HL-60 (cell line): ENCODE data around the gene SVOP.

Experiments
- DNase-seq, 2 experiments: peaks; one replicate each; pipeline ENCODE4 v3.0.0-alpha.2; 2010 to 2020; ENCODE audit warnings: low read depth in 1 of 2, low spot score in 1 of 2
- H3K27ac ChIP-seq: fragments of 250-450 bp; sonication (Bioruptor Pico); replicated peaks from 2 replicates; pipeline ENCODE4 v1.5.1; 2020; ENCODE audit warnings: mild to moderate bottlenecking, moderate library complexity
- H3K27me3 ChIP-seq: fragments of 250-450 bp; sonication (Bioruptor Pico); 2 replicates; pipeline ENCODE4 v1.5.1; 2021; ENCODE audit warnings: mild to moderate bottlenecking, moderate library complexity; ENCODE audit not compliant: insufficient read depth, poor library complexity, severe bottlenecking
- H3K4me3 ChIP-seq: replicated peaks from 2 replicates; pipeline ENCODE4 v1.5.1; 2011; ENCODE audit warnings: mild to moderate bottlenecking, control low read depth, low read length; ENCODE audit not compliant: insufficient read depth
- GABPA ChIP-seq: IDR thresholded peaks from 2 replicates; pipeline ENCODE4 v1.6.1; 2012; ENCODE audit warnings: low read depth
- POLR2AphosphoS5 ChIP-seq: IDR thresholded peaks from 2 replicates; pipeline ENCODE4 v1.6.1; 2012; ENCODE audit warnings: low read depth
- SPI1 ChIP-seq: IDR thresholded peaks from 2 replicates; pipeline ENCODE4 v1.6.1; 2012; ENCODE audit warnings: low read depth, mild to moderate bottlenecking, borderline replicate concordance
- TF ChIP-seq, protein P1 (sequence below): IDR thresholded peaks from one replicate; pipeline ENCODE4 v1.5.1; 2011; ENCODE audit warnings: low read length, control low read depth, inconsistent platforms; ENCODE audit not compliant: insufficient read depth
- TF ChIP-seq, protein P2 (sequence below): IDR thresholded peaks from 2 replicates; pipeline ENCODE4 v1.6.1; 2012; ENCODE audit warnings: low read depth; ENCODE audit not compliant: insufficient replicate concordance

SVOP gene

DNA sequence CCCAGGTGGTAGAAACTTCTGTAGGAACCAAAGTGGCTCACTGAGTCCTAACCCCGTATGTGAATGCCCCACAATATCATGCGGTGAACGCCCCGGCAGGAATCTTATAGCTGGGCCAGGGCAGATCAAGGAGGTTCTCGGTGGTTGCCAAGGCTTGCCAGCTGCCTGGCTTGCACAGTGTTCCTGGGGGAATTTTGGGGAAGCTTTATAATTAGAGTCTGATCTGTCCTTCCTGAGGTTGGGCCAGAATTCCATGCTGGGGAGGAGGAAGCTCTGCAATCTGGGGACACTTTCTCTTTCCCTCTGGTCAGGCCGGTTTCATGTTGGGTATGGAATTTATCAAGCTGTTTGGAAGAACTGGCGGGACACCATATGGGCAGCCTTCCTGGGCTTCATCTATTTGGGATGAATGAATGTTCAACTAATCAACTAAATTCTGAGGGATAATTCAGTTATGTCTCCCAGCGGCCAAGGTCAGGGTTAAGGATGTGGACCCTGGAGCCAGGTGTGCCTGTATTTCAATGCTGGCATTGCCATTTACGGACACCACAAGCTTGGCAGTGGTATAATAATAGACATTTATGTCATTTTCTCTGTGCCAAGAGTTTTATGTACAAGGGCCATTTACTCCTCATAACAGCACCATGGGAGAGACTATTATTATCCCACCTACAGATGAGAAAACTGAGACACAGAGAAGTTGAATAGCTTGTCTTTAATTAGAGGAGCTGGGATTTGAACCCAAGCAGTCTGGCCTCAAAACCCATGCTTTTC lies 54.3 kb downstream of the SVOP start:
- no peak for DNase-seq
- Histone ChIP-seq H3K27me3 (peaks cover 3% of the 10 kb centered on the region), H3K27ac (no peak overlapping the region), H3K4me3 (no peak overlapping the region)
- TF ChIP-seq SPI1, result no peak
- TF ChIP-seq GABPA, result no peak
- TF ChIP-seq, protein P1, sequence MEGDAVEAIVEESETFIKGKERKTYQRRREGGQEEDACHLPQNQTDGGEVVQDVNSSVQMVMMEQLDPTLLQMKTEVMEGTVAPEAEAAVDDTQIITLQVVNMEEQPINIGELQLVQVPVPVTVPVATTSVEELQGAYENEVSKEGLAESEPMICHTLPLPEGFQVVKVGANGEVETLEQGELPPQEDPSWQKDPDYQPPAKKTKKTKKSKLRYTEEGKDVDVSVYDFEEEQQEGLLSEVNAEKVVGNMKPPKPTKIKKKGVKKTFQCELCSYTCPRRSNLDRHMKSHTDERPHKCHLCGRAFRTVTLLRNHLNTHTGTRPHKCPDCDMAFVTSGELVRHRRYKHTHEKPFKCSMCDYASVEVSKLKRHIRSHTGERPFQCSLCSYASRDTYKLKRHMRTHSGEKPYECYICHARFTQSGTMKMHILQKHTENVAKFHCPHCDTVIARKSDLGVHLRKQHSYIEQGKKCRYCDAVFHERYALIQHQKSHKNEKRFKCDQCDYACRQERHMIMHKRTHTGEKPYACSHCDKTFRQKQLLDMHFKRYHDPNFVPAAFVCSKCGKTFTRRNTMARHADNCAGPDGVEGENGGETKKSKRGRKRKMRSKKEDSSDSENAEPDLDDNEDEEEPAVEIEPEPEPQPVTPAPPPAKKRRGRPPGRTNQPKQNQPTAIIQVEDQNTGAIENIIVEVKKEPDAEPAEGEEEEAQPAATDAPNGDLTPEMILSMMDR, result no peak
- no peak for TF ChIP-seq POLR2AphosphoS5
- TF ChIP-seq, protein P2, sequence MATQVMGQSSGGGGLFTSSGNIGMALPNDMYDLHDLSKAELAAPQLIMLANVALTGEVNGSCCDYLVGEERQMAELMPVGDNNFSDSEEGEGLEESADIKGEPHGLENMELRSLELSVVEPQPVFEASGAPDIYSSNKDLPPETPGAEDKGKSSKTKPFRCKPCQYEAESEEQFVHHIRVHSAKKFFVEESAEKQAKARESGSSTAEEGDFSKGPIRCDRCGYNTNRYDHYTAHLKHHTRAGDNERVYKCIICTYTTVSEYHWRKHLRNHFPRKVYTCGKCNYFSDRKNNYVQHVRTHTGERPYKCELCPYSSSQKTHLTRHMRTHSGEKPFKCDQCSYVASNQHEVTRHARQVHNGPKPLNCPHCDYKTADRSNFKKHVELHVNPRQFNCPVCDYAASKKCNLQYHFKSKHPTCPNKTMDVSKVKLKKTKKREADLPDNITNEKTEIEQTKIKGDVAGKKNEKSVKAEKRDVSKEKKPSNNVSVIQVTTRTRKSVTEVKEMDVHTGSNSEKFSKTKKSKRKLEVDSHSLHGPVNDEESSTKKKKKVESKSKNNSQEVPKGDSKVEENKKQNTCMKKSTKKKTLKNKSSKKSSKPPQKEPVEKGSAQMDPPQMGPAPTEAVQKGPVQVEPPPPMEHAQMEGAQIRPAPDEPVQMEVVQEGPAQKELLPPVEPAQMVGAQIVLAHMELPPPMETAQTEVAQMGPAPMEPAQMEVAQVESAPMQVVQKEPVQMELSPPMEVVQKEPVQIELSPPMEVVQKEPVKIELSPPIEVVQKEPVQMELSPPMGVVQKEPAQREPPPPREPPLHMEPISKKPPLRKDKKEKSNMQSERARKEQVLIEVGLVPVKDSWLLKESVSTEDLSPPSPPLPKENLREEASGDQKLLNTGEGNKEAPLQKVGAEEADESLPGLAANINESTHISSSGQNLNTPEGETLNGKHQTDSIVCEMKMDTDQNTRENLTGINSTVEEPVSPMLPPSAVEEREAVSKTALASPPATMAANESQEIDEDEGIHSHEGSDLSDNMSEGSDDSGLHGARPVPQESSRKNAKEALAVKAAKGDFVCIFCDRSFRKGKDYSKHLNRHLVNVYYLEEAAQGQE, result no peak

DNA sequence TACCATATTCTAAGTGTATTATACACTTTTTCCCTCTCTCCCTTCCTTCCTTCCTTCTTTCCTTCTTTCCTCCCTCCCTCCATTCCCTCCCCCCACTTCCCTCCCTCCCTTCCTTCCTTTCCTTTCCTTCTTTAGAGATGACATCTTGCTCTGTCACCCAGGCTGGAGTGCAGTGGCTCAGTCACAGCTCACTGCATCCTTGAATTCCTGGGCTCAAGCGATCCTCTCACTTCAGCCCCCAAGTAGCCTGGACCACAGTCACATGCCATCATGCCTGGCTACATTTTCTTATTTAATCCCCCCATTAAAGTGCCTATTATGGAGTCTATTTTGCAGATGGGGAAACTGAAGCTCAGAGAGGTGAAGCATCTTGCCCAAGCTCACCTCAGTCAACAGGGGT lies 55.0 kb downstream of the SVOP start:
- TF ChIP-seq, protein P2, result no peak
- TF ChIP-seq POLR2AphosphoS5 (no peak), GABPA (no peak), SPI1 (no peak)
- TF ChIP-seq, protein P1, result no peak
- Histone ChIP-seq H3K4me3 (no peak overlapping the region), H3K27ac (no peak overlapping the region), H3K27me3 (peaks cover 3% of the 10 kb centered on the region)
- DNase-seq, result no peak

DNA sequence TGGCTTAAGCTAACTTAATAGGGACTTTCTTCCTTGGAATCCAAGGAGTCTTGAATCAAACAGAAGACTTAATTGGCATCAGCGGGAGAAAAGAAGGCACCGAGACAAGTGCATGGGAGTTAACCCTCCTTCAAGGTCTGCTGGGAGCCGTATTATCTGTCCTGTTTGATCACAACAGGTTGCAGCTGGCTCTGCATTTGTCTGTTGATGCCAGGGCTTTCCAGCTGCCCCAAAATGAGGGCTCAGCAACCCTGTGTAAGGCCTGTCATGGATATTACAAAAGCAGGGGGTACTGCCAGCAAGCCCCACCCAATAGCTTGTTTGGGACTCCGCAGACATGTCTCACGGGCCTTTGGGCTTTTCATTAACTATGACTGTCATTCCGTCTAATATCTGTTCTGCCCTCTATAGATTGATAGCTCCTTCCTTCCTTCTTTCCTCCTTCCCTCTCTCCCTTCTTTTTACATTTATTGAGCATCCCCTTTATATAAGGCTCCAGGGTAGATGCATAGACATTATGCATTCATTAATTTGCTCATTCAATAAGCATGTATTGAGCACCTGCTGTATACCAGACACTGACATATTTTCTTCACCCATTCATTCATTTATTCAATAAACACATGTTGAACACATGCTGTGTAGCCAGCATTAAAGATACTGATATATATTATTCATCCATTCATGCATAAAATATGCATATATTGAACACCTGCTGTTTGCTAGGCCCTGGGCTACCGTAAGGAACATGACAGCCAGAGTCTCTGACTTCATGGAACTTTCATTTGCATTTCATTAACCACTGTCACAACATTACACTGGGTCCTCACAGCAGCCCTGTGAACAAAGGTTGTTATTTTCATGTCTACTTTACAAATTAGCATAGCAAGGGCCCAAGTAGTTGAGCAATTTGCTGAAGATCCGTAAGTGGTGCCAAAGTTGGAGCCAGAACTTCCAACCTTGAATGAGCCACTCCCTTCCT lies 56.2 kb downstream of the SVOP start:
- Histone ChIP-seq H3K27me3 (peaks cover 3% of the 10 kb centered on the region), H3K27ac (no peak overlapping the region), H3K4me3 (no peak overlapping the region)
- no peak for DNase-seq
- TF ChIP-seq SPI1 (no peak), GABPA (no peak), POLR2AphosphoS5 (no peak)
- TF ChIP-seq, protein P1, result no peak
- TF ChIP-seq, protein P2, result no peak
